Stimulated activated naive CD4-positive, alpha-beta T cell treated with Interleukin-2 at 50 U/mL for 16 hours (primary cell): ENCODE results near the gene CHMP6.

Experiments
- DNase-seq: peaks from one replicate; lab custom pipeline; 2025; lab: John Stamatoyannopoulos, UW

Gene CHMP6

DNA sequence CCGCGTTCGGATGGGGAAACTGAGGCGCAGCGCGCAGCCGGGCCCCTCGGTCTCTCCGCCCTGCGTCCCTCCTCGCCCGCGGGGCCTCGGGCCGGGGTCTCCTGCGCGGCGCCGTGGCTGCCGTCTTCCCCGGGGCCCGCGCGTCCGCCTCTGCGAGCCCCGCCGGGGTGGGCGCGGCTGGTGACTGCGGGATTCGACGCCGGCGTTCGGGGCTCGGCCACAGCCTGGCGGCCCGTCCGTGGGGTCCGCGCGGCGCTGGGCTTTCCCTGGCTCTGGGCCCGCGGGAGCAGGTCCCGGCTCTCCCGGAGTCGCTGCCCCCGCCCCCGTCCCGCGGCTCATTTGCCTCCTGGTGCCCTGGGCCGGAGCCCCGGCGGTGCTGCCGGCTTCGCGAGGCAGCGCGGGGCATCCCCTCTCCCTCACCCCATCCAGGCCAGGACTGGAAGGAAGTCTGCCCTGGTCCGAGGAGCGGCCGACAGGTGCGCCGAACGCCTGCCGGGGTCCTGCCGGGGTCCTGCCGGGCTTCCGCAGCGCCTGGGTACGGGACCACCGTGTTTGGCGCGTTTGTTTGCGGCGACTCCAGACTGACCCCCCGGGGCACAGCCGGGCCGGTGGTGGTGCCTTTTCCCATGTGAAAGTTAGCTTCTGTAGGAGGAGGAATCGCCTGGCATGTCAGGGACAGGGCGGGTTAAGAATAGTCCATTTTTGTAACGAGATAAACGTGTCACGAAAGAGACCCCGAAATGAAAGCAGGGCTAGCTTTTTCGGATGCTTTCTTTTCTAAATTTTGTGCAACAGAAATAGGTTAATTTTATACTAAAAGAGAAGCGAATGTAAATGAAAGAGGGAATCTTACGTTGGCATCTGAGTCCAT lies 671 bp downstream of the CHMP6 start:
- DNase-seq: no peak

DNA sequence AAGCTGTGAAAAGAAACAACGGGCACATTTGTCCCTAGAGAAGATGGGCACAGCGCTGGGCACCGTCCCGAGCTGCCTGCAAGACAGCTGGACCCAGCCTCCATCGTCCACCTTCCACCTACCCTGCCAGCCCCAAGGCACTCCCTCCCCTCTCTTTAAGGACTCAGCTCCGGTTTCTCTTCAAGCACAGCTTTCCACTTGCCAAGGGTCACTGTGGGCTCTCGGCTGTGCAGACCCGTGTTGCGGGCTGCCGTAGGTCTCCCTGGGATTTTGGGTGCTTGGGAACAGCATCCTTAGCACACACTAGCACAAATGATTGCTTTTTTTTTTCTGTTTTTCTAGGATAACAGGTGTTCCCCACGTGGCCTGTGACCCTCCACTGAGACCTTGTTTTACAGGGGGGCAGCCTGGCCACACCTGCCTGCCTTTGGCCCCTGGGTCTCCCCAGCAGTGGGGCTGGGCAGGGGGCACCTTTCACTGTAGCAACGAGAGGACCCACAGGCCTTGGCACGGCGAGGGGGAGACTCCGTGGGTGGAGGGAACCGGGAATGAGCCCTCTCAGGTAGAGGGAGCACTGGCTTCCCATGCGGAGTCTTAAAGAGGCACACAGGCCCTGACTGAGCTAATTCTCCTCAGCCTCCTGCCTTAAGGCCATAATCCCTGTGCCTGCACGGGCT lies 1.4 kb downstream of the CHMP6 start:
- DNase-seq: no peak

DNA sequence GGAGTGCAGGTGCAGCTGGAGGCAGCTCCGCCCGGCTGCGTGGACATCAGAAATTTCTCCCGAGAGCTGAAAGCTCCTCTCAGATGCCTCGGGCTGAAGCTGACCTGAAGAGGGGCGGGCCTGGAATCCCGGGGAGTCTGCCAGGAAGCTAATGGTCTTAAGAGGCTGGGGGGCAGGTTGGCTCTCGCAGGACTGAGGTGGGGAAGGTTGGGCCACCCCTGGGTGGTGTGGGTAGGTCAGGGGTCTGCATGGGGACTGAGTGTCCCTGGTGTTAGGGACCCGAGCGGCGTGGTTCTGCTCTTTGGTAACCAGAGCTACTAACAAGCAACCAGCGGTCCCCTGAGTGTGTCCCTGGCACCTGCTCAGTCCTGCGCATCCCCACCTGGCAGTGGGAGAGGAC lies 3.5 kb downstream of the CHMP6 start:
- no peak for DNase-seq

DNA sequence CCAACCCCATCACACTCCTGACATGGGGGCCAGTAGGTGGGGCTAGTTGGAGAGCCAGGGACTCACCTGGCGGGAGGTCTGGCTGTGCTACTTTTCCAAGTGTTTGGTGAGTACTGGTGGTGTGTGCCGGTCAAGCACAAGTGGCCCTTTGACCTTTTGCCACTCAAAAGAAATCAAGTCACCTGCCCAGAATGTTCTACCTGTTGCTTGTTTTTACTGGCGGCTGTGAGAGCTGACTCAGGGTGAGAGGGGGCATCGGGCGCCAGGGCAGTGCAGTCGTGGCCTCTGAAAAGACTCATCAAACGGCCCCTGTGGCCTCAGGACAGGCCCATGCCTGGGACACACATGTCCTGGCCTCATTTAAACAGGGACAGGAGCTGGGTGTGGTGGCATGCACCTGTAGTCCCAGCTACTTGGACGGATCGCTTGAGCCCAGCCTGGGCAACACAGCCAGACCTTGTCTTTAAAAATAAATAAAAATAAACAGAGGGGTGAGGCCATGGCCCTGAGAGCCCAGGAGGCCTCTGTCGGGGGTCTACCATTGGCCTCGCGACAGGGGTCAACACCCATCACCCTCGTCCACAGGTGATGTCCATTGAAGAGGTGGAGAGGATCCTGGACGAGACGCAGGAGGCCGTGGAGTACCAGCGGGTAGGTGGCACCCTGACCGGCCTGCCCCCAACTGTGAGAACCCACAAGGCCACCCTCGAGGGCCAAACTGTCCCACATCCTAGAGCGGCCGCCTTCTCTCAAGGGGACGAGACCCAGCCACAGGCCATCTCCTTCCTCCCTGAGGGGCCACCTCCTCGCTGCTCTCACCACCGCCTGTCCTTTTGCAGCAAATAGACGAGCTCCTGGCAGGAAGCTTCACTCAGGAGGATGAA lies 5.0 kb downstream of the CHMP6 start:
- DNase-seq: no peak

DNA sequence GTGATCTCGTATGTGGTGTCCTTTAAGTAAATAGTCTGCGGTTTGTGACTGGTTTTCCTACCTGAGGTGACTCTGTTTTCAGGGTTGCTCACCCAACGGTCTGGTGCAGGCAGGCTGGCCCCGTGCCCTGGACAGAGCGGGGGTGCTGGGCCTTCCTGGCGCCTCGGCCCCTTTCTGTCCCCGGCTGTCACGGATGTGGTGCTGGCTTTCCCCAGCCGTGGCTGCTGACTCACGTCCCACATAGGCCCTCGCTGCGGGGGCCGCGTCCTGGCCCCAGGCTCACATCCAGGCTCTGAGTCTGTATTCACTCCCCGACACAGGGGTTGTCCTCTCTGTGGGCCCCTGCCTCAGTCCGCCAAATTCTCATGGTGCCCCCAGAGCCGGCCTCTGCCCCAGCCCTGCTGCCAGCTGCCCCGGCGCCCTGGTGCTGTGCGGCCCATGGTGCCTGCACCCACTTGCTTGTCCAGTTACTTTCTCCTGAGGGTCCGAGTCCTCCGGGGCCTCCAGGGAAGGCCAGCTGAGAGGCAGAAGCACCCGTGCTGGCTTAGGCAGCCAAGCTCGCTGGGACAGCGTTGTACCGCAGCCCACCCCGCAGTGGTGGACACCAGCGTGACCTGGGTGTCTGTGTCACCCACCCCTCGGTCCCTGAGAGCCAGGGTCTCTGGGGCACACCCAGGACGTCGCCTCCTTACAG lies 5.9 kb downstream of the CHMP6 start:
- DNase-seq: no peak

DNA sequence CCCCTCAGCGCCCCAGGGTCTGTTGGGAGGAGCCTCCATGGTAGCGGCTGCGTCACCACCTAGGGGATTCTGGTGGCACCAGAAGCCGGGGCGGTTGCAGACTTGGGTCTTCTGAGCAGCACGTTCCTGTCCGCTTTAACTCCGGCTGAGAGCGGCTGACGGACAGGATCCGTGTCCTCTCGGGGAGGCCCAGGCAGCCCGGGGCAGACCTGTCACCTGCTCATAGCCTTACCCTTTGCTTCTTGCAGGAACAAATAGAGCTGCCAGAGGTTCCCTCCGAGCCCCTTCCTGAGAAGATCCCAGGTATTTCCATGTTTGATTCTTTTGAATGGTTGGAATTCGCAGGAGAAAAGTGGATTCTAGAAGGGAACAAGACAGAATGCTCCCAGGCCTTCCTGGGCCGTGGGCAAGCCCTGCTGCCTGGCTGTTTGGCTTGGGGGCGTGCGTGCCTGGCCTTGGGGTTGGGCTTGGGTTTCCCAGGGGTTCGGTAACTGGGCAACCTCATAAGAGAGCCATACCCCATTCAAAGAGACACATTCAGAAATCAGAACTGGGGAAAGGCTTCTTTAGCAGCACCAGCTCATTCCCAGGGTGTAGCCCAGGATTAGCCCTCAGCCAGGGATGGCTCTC lies 6.6 kb downstream of the CHMP6 start:
- no peak for DNase-seq

DNA sequence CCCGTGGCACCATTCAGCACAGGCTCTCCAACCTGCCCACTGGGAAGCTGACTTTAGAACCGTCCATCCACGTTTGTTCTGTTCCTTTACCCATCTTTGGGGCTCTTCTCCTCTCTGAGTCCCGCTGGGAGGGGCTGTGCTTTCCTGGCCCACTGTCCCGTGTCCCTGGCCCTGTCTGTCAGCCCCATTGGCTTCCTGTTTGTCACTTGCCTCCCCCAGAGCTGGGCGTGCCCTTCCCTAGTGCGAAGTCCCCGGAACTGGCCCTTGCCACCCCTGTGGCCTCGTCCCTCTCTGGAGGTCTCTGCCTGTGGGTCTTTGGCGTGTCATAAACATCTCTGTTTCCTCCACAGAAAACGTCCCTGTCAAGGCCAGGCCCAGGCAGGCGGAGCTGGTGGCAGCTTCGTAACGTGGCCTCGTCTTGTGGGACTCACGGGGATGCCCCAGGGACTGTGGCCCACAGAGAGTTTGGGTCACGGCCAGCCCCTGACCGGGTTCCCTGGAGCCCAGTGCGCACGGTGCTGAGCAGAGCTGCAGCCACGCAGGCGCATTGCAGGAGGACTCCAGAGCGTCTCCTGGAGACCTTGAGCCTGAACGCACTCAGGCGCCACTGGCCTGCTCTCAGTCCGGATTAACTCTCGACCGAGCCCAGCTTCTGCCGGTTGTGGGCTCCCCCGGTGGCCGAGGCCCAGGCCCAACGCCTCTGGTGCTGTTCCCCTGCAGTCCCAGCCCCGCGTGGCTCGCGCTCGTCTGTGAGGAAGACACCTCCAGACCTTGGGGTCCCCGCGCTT lies 7.3 kb downstream of the CHMP6 start:
- no peak for DNase-seq

DNA sequence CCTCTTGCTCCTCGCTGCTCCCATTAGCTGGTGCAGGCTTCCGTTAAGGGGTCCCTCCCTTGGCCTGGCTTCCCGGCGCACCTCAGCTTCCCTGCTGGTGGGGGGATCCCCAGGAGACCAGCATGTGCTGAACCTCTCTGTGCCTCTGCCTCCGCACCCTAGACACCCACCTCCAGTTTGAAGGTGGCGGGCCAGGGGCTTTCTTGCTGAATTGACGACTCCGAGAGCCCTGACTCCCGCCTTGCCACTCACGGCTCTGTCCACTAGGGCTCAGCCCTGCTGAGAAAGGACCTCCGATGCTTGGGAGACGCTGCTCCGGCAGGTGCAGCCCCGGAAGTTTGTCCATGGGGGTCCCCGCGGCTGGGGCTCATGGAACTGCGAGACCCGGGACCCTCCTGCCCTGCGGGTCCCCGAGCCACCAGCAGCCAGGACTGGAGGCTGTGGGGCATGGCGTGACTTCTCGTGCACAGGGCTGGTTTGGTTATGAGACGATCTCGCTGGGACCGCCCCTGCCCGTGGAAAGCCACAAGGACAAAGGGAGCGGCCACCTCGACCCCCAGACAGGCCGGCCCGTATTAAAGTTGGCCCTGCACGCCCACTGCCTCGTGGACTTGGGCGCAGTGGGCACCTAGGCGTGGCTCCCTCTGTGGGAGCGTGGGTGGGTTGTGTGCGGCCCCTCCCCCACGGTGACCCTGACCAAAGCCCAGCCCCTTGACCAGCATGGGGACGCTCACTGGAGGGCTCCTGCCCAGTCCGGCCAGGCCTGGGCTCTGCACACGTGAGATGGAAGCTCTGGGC lies 8.1 kb downstream of the CHMP6 start:
- no peak for DNase-seq

DNA sequence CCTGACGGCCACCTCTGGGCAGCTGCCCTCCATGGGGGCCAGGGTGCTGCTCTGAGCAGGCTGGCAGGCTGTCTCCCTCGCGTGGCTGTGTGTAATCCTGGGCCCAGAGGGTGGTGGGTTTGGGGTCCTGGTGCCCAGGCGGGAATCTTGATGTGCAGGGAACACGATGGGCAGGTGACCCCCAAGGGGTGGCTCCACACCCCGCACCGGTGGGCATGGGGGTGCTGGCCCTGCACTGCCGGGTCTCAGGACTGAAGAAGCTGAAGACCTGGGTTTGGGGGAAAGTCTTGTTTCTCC lies 8.6 kb downstream of the CHMP6 start:
- DNase-seq: no peak

DNA sequence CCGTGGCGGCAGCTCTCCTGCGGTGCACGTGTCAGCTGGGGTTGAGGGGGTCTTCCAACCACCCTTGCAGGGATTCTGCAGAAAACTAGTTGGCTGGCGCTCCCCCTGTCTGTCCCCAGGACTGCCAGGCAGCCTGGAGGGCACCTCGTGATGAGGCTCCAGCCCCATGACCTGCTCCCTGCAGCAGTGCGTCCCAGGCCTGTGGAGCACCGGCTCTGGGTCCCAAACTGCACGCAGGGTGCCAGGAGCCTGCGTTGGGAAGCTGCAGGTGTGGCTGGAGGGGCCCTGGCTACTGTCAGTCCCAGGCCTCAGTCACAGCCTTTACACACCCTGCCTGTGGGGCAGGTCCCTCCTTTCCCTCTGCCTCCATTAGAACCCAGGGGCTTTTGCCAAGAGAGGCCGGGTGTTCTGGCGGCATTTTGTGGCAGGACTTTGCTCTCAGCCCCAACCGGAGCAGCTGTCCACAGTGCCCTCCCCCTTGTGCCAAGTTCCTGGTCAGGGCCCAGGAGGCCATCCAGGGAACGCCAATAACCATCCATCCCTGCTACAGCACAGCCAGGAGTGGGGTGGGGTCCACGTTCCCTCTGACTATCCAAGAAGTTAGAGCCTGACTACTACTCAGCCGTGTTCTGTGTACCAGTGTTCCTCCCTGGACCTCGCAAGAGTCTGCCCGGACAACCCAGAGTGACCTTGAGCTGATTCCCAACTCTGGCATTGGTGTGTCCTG lies 9.2 kb downstream of the CHMP6 start:
- DNase-seq: no peak

DNA sequence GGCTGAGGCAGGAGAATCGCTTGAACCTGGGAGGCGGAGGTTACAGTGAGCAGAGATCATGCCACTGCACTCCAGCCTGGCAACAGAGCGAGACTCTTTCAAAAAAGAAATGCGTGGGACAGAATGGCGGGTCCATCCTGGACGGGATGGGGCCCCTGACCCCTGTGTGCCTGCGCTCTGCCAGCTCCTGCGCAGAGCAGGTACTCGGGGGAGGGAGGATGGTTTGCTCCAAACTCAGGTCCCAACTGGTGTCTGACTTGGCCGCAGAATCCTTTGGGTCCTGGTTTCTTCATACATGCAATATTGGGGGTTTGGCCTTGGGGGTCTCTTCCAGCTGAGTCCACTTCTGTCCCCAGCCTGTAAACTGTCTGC lies 10.4 kb downstream of the CHMP6 start:
- no peak for DNase-seq

DNA sequence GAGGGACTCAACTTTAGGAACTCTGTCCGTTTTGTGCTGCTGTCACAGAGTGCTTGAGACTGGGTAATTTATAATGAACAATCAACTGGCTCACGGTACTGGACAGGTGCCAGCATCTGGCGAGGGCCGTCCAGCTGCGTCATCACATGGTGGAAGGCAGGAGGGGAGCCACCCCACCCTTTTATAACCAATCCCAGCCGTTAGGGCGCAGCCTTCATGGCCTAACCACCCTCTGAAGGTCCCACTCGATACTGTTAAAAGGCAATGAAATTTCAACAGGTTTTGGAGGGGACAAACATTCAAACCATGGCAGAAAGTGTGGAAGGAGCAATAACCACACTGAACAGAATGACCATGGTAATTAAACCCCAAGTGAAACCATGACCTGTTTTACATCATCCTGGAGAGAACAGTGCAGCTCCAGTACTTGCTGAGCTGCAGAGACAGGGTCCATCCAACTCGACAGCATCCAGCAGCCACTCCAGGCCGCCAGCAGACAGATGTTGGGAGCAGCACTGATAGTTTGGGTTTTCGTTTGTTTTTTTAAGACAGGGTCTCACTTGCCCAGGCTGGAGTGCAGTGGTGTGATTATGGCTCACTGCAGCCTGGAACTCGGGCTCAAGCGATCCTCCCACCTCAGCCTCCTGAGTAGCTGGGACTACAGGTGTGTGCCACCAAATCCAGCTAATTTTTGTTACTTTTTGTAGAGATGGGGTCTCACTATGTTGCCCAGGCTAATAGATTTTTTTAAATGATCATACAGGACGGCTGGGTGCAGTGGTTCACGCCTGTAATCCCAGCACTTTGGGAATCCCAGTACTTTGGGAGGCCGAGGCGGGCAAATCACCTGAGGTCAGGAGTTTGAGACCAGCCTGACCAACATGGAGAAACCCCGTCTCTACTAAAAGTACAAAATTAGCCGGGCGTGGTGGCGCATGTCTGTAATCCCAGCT lies 11.0 kb downstream of the CHMP6 start:
- no peak for DNase-seq

DNA sequence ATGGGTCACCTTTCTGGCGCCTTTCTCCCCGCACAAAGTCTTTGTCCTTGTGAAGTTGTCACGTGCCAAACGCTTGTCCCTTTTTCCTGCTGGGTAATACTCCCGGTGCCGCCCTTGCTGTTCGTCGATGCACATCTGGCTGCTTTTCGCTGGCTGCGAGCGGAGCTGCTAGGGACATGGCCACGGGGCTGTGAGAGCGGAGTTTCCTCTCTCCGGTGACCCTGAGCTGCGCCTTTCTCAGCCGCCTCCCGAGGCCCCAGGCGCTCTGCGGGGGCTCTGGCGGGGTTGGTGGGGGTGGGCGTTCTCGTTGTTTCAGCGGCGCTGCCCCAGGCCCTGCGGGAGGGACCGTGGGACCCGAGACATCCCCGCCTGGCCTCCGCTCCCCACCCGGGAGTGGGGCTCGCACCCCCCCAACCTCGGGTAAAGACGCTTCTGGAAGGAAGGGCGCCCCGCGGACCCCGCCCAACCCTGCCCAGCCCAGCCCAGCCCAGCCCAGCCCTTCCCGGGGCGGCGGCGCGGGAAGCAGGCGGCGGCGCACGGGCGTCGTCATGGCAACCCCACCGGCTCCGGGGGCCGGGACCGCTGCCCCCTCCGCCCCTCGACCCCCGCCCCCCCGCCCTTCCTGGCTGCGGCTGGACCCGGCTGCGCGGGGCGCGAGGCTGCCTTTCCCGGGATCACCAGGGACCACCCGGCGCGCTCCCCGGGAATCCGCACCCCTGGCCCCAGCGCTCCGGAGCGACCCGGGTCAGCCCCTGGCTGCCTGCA lies 12.3 kb downstream of the CHMP6 start:
- no peak for DNase-seq

DNA sequence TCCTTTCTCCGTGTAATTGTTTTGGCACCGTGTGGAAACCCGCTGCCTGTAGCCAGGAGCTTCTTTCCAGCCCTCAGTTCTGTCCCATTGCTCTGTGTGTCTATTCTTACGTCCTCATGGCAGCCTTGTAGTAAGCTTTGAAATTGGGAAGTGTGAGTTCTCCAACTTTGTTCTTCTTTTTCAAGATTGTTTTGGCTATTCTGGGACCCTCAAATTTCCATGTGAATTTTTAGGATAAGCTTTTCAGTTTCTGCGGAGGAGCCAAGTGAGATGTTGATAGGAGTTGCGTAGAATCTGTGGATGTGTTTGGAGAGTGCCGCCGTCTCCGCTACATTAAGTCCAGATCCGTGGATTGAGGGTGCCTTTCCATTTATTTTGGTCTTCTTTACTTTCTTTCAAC lies 15.2 kb downstream of the CHMP6 start:
- DNase-seq: no peak

DNA sequence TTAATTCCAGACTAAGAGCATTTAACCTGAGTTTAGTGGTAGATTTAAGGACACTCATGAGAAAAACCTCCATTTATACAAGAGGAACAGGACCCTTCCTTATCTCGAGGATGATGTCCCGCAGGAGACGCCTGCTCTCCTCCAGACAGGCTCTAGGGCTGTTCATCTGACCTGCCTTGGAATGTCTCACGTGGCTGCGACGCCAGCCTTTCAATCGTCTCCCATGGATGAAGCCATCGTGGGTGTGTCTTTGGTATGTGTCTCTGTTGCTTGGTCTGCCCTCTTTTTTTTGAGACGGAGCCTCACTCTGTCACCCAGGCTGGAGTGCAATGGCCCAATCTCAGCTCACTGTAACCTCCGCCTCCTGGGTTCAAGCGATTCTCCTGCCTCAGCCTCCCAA lies 16.5 kb downstream of the CHMP6 start:
- DNase-seq: no peak

DNA sequence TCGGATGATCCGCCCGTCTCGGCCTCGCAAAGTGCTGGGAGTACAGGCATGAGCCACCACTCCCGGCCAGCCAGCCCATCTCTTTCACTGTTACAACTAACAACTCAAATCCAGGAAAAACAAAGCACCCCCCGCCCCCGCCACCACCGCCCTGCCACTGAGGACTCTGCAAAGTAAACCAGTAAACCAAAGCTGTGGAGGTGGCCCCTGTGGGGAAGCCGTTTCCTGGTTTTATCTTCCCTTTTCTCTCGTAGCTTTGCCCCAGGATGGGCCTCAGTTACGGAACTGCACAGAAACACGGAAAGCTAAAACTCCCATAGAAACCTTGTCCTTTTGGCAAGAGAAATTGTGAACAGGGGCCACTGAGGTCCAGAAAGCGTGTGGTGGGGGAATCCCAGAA lies 17.5 kb downstream of the CHMP6 start:
- DNase-seq: no peak

DNA sequence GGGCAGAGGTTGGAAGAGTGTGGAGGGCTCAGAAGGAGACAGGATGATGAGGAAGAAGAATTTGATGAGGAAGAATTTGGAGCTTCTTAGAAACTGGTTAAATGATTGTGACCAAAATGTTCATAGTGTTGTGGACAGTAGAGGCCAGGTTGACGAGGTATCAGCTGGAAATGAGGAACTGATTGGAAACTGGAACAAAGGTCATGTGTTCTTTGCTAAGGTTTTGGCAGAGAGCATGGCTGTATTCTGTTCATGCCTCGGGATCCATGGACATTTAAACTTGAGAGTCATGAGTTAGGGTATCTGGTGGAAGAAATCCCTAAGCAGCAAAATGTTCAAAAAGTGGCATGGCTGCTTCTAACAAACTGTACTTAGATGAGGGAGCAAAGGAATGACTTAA lies 19.3 kb downstream of the CHMP6 start:
- no peak for DNase-seq

DNA sequence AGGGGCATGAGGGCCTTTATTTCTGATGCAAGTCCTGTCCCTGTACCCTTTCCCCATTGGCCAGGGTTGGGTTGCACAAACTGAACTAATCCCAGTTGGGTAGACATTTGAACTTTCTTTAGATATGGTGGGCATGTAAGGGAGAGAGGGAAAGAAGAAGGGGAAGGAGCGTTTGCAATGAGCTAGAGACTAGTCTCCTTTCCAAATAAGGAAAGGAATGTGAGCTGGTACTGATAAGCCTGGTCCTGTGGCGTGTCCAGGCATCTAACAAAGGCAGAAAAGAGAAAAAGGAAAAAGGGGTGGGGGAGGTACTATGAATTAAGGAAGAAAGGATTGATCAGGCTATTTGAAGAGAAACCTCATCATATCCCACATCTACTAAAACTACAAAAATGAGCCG lies 20.3 kb downstream of the CHMP6 start:
- DNase-seq: no peak
